Measurements from ENCODE around the gene KCNK18. TPM values are rescaled to one million over a fixed set of nuclear protein-coding genes. Genes with fewer than 3 reads are reported as not detected.
A peak's percentile ranks its signal among the peaks of the same experiment; 100 is the strongest.

Gene KCNK18
- total and polyA plus RNA-seq, 10 of the 15 experiments (the other 5 are each of a cell fraction or from before 2014, with no cell fraction given) = not detected

DNA sequence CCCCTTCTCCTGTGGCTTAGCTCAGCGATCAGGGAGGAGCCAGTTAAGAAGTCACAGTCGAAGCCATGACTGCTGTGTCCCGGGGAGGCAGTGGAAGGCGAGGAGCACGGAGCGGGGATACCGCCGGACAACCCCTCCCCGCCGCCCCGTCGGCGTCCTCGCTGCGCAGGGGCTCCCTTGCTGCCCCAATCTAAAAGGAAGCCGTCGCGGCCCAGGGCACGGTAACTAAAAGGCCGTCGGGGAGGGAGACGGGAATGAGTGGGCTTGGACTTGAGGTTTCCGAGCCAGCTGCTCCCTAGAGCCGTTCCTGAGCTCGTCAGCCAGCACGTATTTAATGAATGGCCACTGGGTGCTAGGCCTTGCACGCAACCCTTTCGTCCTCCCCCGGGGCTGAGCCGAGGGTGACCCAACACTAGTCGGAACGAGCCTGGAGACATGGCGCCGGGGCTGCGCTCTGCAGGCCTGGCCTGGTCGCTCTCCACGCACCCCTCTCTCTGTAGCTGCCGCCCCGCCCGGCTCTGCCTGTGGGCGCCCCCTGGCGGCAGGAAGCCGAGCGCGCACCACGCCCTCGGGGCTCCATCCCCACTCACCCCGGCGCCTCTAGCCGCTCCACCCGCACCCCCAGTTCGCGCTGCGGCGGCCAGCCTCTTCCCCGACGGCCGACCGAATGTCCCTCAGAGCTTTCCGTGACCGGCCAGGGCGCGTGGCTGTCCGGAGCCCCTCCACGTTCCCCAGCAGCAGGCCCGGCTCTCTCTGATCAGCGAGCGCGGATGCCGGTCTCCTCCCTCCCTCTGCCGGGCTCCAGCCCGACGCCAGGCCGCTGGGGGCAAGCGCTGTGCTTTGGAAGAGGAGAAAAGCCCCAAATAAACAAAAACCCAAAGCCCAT is 29.3 kb upstream of the KCNK18 start:
- FAIRE-seq (no peak), ATAC-seq (peak; percentile 99), DNase-seq (ENCODE audit: low read depth, low spot score) (no peak)
- Histone ChIP-seq H3K4me1 (ENCODE audit: control insufficient read depth, insufficient read depth, low read length) (no peaks in the 10 kb centered on the region), H3K36me3 (ENCODE audit: control insufficient read depth in 2 of 2, insufficient read depth in 2 of 2, low read length in 1 of 2) (no peaks in the 10 kb centered on the region), H2AFZ (ENCODE audit: control insufficient read depth, low read depth, low read length) (no peak overlapping the region; the same call in 1 of the 2 replicates), H3K4me2 (ENCODE audit: control insufficient read depth, insufficient read depth) (no peak overlapping the region), H3K9ac (ENCODE audit: control insufficient read depth, insufficient read depth, low read length) (no peak overlapping the region), H3K4me3 (no peak overlapping the region), H3K27me3 (replicated peaks in 1 of 2; ENCODE audit: control insufficient read depth in 2 of 2, insufficient read depth in 2 of 2, low read length in 1 of 2) (peaks cover 22 to 25% of the 10 kb centered on the region in 2 experiments), H3K79me2 (ENCODE audit: control insufficient read depth, insufficient read depth, low read length) (no peaks in the 10 kb centered on the region), H4K20me1 (ENCODE audit: control insufficient read depth, insufficient read depth) (no peaks in the 10 kb centered on the region), H3K9me3 (replicated peaks; ENCODE audit: control insufficient read depth, insufficient read depth, low read length) (no peaks in the 10 kb centered on the region), H3K27ac (ENCODE audit: control insufficient read depth, insufficient read depth) (no peak overlapping the region)
- intact Hi-C loops (cut with micrococcal nuclease; ENCODE audit: unreplicated experiment) (no loop called here), in situ Hi-C loops (cut with MboI) (no loop called here)
- ChIA-PET RAD21 (ENCODE audit: unreplicated experiment) (interaction anchor here (0.7 to 5.2 kb wide), 7 partner anchors 9 to 379 kb away, joined by 3 to 47 read pairs (median 3); no protein-coding TSS in a partner anchor), SMC1A (ENCODE audit: uncharacterized antibody, unreplicated experiment) (interaction anchor here (0.6 to 3.1 kb wide), 6 partner anchors 340 to 481 kb away, joined by 3 to 21 read pairs (median 3); no protein-coding TSS in a partner anchor), CTCF (interaction anchor here (0.8 to 11.2 kb wide), 19 partner anchors 7 to 486 kb away, joined by 3 to 286 read pairs (median 4); no protein-coding TSS in a partner anchor), POLR2A (no interaction called here)
- 31% methylated on average over 60 of the region's 75 CpGs for WGBS (ENCODE audit: insufficient coverage, insufficient replicate concordance, low lambda C conversion rate, missing lambda C conversion rate)
- no TSS peak for BruUV-seq (replicated peaks)
- TF ChIP-seq, protein P1, sequence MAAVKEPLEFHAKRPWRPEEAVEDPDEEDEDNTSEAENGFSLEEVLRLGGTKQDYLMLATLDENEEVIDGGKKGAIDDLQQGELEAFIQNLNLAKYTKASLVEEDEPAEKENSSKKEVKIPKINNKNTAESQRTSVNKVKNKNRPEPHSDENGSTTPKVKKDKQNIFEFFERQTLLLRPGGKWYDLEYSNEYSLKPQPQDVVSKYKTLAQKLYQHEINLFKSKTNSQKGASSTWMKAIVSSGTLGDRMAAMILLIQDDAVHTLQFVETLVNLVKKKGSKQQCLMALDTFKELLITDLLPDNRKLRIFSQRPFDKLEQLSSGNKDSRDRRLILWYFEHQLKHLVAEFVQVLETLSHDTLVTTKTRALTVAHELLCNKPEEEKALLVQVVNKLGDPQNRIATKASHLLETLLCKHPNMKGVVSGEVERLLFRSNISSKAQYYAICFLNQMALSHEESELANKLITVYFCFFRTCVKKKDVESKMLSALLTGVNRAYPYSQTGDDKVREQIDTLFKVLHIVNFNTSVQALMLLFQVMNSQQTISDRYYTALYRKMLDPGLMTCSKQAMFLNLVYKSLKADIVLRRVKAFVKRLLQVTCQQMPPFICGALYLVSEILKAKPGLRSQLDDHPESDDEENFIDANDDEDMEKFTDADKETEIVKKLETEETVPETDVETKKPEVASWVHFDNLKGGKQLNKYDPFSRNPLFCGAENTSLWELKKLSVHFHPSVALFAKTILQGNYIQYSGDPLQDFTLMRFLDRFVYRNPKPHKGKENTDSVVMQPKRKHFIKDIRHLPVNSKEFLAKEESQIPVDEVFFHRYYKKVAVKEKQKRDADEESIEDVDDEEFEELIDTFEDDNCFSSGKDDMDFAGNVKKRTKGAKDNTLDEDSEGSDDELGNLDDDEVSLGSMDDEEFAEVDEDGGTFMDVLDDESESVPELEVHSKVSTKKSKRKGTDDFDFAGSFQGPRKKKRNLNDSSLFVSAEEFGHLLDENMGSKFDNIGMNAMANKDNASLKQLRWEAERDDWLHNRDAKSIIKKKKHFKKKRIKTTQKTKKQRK (IDR thresholded peaks at IDR 0.05; ENCODE audit: low read depth, low read length) = no peak
- TF ChIP-seq SIN3A (IDR thresholded peaks at IDR 0.05; ENCODE audit: low read depth, low read length) (no peak), YY1 (IDR thresholded peaks at IDR 0.05; ENCODE audit: low read depth, low read length) (peak; percentile 64), ATF7 (IDR thresholded peaks at IDR 0.05; ENCODE audit: low read depth) (no peak), ZZZ3 (IDR thresholded peaks at IDR 0.05; ENCODE audit: control insufficient read depth, insufficient read length, low read depth) (no peak), STAT3 (IDR thresholded peaks at IDR 0.05; ENCODE audit: low read depth, low read length) (no peak), ZNF274 (IDR thresholded peaks at IDR 0.05; ENCODE audit: insufficient read depth, insufficient read length) (no peak), ZBED1 (IDR thresholded peaks at IDR 0.05; ENCODE audit: borderline replicate concordance) (no peak), MYB (IDR thresholded peaks at IDR 0.05; ENCODE audit: borderline replicate concordance, low read depth, low read length) (no peak)
- TF ChIP-seq, protein P2, sequence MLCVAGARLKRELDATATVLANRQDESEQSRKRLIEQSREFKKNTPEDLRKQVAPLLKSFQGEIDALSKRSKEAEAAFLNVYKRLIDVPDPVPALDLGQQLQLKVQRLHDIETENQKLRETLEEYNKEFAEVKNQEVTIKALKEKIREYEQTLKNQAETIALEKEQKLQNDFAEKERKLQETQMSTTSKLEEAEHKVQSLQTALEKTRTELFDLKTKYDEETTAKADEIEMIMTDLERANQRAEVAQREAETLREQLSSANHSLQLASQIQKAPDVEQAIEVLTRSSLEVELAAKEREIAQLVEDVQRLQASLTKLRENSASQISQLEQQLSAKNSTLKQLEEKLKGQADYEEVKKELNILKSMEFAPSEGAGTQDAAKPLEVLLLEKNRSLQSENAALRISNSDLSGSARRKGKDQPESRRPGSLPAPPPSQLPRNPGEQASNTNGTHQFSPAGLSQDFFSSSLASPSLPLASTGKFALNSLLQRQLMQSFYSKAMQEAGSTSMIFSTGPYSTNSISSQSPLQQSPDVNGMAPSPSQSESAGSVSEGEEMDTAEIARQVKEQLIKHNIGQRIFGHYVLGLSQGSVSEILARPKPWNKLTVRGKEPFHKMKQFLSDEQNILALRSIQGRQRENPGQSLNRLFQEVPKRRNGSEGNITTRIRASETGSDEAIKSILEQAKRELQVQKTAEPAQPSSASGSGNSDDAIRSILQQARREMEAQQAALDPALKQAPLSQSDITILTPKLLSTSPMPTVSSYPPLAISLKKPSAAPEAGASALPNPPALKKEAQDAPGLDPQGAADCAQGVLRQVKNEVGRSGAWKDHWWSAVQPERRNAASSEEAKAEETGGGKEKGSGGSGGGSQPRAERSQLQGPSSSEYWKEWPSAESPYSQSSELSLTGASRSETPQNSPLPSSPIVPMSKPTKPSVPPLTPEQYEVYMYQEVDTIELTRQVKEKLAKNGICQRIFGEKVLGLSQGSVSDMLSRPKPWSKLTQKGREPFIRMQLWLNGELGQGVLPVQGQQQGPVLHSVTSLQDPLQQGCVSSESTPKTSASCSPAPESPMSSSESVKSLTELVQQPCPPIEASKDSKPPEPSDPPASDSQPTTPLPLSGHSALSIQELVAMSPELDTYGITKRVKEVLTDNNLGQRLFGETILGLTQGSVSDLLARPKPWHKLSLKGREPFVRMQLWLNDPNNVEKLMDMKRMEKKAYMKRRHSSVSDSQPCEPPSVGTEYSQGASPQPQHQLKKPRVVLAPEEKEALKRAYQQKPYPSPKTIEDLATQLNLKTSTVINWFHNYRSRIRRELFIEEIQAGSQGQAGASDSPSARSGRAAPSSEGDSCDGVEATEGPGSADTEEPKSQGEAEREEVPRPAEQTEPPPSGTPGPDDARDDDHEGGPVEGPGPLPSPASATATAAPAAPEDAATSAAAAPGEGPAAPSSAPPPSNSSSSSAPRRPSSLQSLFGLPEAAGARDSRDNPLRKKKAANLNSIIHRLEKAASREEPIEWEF (IDR thresholded peaks at IDR 0.05; ENCODE audit: insufficient replicate concordance, low read depth, low read length) = no peak
- TF ChIP-seq, protein P3, sequence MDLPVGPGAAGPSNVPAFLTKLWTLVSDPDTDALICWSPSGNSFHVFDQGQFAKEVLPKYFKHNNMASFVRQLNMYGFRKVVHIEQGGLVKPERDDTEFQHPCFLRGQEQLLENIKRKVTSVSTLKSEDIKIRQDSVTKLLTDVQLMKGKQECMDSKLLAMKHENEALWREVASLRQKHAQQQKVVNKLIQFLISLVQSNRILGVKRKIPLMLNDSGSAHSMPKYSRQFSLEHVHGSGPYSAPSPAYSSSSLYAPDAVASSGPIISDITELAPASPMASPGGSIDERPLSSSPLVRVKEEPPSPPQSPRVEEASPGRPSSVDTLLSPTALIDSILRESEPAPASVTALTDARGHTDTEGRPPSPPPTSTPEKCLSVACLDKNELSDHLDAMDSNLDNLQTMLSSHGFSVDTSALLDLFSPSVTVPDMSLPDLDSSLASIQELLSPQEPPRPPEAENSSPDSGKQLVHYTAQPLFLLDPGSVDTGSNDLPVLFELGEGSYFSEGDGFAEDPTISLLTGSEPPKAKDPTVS (IDR thresholded peaks at IDR 0.05; ENCODE audit: low read depth, low read length) = no peak

All from GM12878 (cell line).